CD4-positive, alpha-beta memory T cell (primary cell): ENCODE data around the gene LRRIQ4. TPM values are rescaled to one million over a fixed set of nuclear protein-coding genes. Genes with fewer than 3 reads are reported as not detected.
A peak's percentile ranks its signal among the peaks of the same experiment; 100 is the strongest.

Source experiments
- CTCF ChIA-PET: fragments of 350-600 bp; sonication (Branson Sonifier 250); formaldehyde crosslinking; loops from one replicate; lab custom pipeline; 2021; ENCODE audit warnings: inconsistent platforms; ENCODE audit not compliant: partially characterized antibody; lab: Charles Lee
- POLR2A ChIA-PET: fragments of 350-600 bp; sonication (Branson Sonifier 250); formaldehyde crosslinking; loops from one replicate; lab custom pipeline; 2021; ENCODE audit not compliant: partially characterized antibody; lab: Charles Lee
- DNase-seq, 5 donors: peaks; one replicate each; pipeline versions ENCODE4 v3.0.0 to v3.0.0-alpha.2; 2020 to 2022; ENCODE audit warnings: mixed read lengths in 1 of 5
- H3K27ac ChIP-seq: one replicate; pipeline ENCODE4 v1.7.0; 2013; ENCODE audit warnings: low read depth, low read length
- H3K27me3 ChIP-seq: 2 replicates; pipeline ENCODE4 v1.7.0; 2013; ENCODE audit warnings: mild to moderate bottlenecking, low read length, moderate library complexity; ENCODE audit not compliant: insufficient read depth
- H3K36me3 ChIP-seq: 2 replicates; pipeline ENCODE4 v1.7.0; 2013; ENCODE audit warnings: mild to moderate bottlenecking, low read length, moderate library complexity; ENCODE audit not compliant: insufficient read depth
- H3K4me1 ChIP-seq: 2 replicates; pipeline ENCODE4 v1.7.0; 2013; ENCODE audit warnings: mild to moderate bottlenecking, low read length, moderate library complexity; ENCODE audit not compliant: insufficient read depth
- H3K4me3 ChIP-seq, 2 donors: one replicate each; pipeline ENCODE4 v1.7.0; 2013; ENCODE audit warnings: low read length in 2 of 2, mild to moderate bottlenecking in 1 of 2
- H3K9me3 ChIP-seq, 2 donors: one replicate each; pipeline ENCODE4 v1.7.0; 2013; ENCODE audit warnings: low read length in 2 of 2, control low read depth in 1 of 2; ENCODE audit not compliant: control insufficient read depth in 1 of 2
- H3K27ac Mint-ChIP-seq, 7 donors: one replicate each; pipeline ENCODE4 v1.8.0; 2020 to 2021; ENCODE audit warnings: mixed read lengths in 7 of 7, mild to moderate bottlenecking in 6 of 7, inconsistent platforms in 3 of 7, moderate library complexity in 3 of 7
- H3K27me3 Mint-ChIP-seq, 2 donors: one replicate each; pipeline ENCODE4 v1.8.0; 2020 to 2021; ENCODE audit warnings: mixed read lengths in 2 of 2
- H3K36me3 Mint-ChIP-seq, 2 donors: one replicate each; pipeline ENCODE4 v1.8.0; 2020 to 2021; ENCODE audit warnings: mixed read lengths in 2 of 2, inconsistent platforms in 1 of 2, mild to moderate bottlenecking in 1 of 2
- H3K4me1 Mint-ChIP-seq, 4 donors: one replicate each; pipeline ENCODE4 v1.8.0; 2020 to 2021; ENCODE audit warnings: mixed read lengths in 4 of 4, mild to moderate bottlenecking in 1 of 4
- H3K4me3 Mint-ChIP-seq, 8 donors: one replicate each; pipeline ENCODE4 v1.8.0; 2020 to 2021; ENCODE audit warnings: mixed read lengths in 8 of 8, mild to moderate bottlenecking in 7 of 8, moderate library complexity in 6 of 8, inconsistent platforms in 3 of 8
- H3K9me3 Mint-ChIP-seq, 8 donors: one replicate each; pipeline ENCODE4 v1.8.0; 2020 to 2021; ENCODE audit warnings: mixed read lengths in 8 of 8, mild to moderate bottlenecking in 5 of 8, inconsistent platforms in 3 of 8, moderate library complexity in 1 of 8
- intact Hi-C: fragments of 100-400 bp; cut with micrococcal nuclease; formaldehyde crosslinking; loops from one replicate; pipeline ENCODE4 v1.15.1; 2023
- polyA plus RNA-seq, 2 donors: library from polyadenylated mRNA; unstranded; fragments of 300-500 nt; fragmentation: Illumina TruSeq; gene quantifications; one replicate each; pipeline ENCODE4 v1.2.3, GENCODE V29; 2021
- total RNA-seq, 2 experiments: library from RNA; stranded (reverse); gene quantifications; one replicate each; pipeline ENCODE4 v1.2.3, GENCODE V29; 2021

Gene LRRIQ4
- total and polyA plus RNA-seq, 4 experiments from 2014 or later, result not detected

DNA sequence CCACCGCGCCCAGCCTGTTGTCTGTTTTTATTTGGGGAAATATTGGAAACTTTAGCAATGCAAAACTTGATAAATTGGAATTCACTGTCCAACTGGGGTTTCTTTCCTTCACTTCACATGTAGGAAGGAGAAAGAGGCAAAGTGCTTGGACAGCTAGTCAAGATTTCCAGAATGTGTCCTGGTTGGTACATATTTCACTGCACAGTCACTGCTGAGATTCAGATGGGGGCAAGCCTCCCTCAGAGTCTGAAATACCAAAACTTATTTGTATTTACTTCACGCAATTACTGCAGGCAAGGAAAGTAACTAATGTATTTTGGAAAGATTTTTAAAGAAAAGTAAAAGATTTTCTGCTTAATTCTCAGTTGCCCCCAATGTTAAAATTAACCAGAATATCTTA is 36.1 kb downstream of the LRRIQ4 start:
- H3K4me3 ChIP-seq, result no peak overlapping the region
- H3K4me3 Mint-ChIP-seq, result no peak overlapping the region
- DNase-seq, result no peak
- ChIA-PET POLR2A (no interaction called here), CTCF (no interaction called here)
- H3K4me1 Mint-ChIP-seq, result no peaks in the 10 kb centered on the region
- H3K27ac Mint-ChIP-seq, result peak overlapping the region in 1 of 7 donors; percentile 5
- H3K4me1 ChIP-seq, result no peaks in the 10 kb centered on the region
- no peaks in the 10 kb centered on the region for H3K9me3 ChIP-seq
- intact Hi-C loops, result no loop called here
- no peaks in the 10 kb centered on the region for H3K36me3 Mint-ChIP-seq
- H3K27ac ChIP-seq, result no peak overlapping the region
- H3K36me3 ChIP-seq, result no peaks in the 10 kb centered on the region
- H3K9me3 Mint-ChIP-seq, result no peaks in the 10 kb centered on the region
- no peaks in the 10 kb centered on the region for H3K27me3 ChIP-seq
- peaks cover 1 to 13% of the 10 kb centered on the region in 2 donors for H3K27me3 Mint-ChIP-seq

DNA sequence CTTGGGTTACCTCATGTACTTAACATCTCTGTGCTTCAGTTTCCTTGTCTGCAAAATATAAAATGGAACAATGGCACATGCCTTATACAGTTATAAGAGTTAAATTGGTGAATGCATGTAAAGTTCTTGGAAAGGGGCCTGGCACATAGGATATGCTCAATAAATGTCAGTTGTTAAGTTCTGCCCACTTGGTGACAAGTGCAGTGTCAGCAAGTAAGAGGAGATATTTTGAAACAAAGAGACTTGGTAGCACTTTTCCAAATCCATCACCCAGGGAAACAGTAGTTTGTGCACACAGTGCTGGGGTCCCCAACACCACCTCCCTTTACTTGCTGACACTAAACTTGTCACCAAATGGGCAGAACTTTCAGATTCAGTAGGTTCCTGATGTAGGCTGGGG is 37.9 kb downstream of the LRRIQ4 start:
- peaks cover 3 to 20% of the 10 kb centered on the region in 2 donors for H3K27me3 Mint-ChIP-seq
- H3K4me3 Mint-ChIP-seq, result no peak overlapping the region
- intact Hi-C loops, result no loop called here
- Histone ChIP-seq H3K36me3 (no peaks in the 10 kb centered on the region), H3K4me3 (no peak overlapping the region), H3K4me1 (no peaks in the 10 kb centered on the region), H3K27ac (no peak overlapping the region), H3K27me3 (no peaks in the 10 kb centered on the region), H3K9me3 (no peaks in the 10 kb centered on the region)
- no peak overlapping the region for H3K27ac Mint-ChIP-seq
- DNase-seq, result no peak
- ChIA-PET POLR2A (no interaction called here), CTCF (no interaction called here)
- no peaks in the 10 kb centered on the region for H3K36me3 Mint-ChIP-seq
- no peaks in the 10 kb centered on the region for H3K9me3 Mint-ChIP-seq
- H3K4me1 Mint-ChIP-seq, result no peaks in the 10 kb centered on the region

DNA sequence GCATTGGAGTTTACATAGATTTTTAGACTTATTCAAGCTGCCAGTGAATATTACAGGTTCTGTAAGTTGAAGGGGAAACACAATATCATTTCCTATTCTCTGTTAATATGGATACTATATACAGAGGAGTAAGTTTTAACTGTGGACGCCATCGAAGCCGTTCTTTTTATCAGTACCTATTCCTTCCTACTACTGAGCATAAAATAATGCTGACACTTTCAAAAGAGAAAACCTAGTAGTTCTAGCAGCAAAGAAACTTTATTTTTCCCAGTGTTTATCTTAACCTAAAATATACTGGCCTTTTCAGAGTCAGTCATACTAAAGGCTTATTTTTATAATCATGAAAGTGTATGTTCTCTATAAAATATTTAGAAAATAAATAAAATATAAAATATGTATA is 42.8 kb downstream of the LRRIQ4 start:
- no peaks in the 10 kb centered on the region for H3K4me1 Mint-ChIP-seq

DNA sequence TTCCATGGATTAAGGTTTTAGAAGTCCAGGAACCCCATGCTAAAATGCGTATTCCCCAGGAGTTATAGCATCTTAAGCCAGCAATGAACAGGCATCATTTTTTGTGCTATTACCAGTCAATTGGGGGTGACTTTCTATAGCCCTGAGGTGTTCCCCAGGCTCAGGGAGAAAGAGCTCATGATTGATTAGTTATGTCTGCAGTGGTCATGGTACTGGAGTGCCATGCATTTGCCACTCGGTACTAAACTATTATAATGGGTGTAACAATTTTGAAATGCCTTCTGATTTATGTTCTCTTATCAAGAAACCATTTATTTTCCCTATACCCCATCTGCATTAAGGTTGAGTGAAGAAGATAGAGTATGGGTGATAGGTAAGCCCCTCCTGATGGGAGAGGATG is 45.1 kb downstream of the LRRIQ4 start:
- no peak for DNase-seq
- no peak overlapping the region for H3K27ac ChIP-seq
- Mint-ChIP-seq H3K4me1 (peaks cover 0 to 5% (median 0%) of the 10 kb centered on the region in 4 donors), H3K9me3 (no peaks in the 10 kb centered on the region), H3K27me3 (peaks cover 12 to 26% of the 10 kb centered on the region in 2 donors), H3K27ac (no peak overlapping the region), H3K36me3 (no peaks in the 10 kb centered on the region), H3K4me3 (no peak overlapping the region)
- intact Hi-C loops, result no loop called here
- CTCF ChIA-PET, result interaction anchor here (1.3 kb wide), 1 partner anchor 94 kb away, joined by 3 read pairs; no protein-coding TSS in a partner anchor
- no peaks in the 10 kb centered on the region for H3K9me3 ChIP-seq
- H3K36me3 ChIP-seq, result no peaks in the 10 kb centered on the region
- no peak overlapping the region for H3K4me3 ChIP-seq
- POLR2A ChIA-PET, result no interaction called here
- H3K27me3 ChIP-seq, result no peaks in the 10 kb centered on the region
- no peaks in the 10 kb centered on the region for H3K4me1 ChIP-seq

More for the DNA sequence above, 42.8 kb downstream of the LRRIQ4 start:
- Histone ChIP-seq H3K27ac (no peak overlapping the region), H3K4me1 (no peaks in the 10 kb centered on the region), H3K27me3 (no peaks in the 10 kb centered on the region), H3K9me3 (no peaks in the 10 kb centered on the region), H3K36me3 (no peaks in the 10 kb centered on the region), H3K4me3 (no peak overlapping the region)
- ChIA-PET POLR2A (no interaction called here), CTCF (no interaction called here)
- DNase-seq, result no peak
- intact Hi-C loops, result no loop called here
- Mint-ChIP-seq H3K27ac (no peak overlapping the region), H3K9me3 (no peaks in the 10 kb centered on the region), H3K36me3 (no peaks in the 10 kb centered on the region), H3K4me3 (no peak overlapping the region), H3K27me3 (peaks cover 10 to 23% of the 10 kb centered on the region in 2 donors)

DNA sequence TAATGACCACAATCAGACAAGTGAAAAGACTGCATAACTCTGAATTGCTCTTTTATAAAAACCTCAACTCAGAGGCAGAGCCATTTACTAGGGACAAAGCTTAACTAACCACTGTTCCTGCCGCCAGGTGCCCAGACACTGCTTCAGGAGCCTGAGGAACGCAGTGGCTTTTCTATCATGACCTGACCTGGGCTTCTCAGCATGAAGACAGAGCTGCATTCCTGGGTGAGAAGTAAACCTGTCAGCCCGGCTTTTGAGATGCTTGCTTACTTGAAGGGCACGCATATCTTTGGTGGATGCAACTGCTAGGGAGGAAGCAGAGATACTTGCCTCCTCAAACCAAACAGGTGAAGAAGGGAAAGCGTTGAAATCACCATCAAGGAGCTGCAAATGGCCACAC is 49.2 kb downstream of the LRRIQ4 start:
- H3K36me3 ChIP-seq, result no peaks in the 10 kb centered on the region
- no peaks in the 10 kb centered on the region for H3K27me3 ChIP-seq
- H3K4me3 ChIP-seq, result no peak overlapping the region
- no peak overlapping the region for H3K27ac ChIP-seq
- H3K4me3 Mint-ChIP-seq, result no peak overlapping the region
- ChIA-PET CTCF (interaction anchor here (0.6 to 6.2 kb wide), 22 partner anchors 9 to 950 kb away, joined by 3 to 29 read pairs (median 4); partner anchors contain the start of genes GPR160 and SEC62), POLR2A (interaction anchor here (1.2 kb wide), 1 partner anchor 105 kb away, joined by 6 read pairs; the partner anchor contains the start of gene SEC62)
- DNase-seq, result no peak
- peaks cover 4 to 15% (median 4%) of the 10 kb centered on the region in 4 donors for H3K4me1 Mint-ChIP-seq
- H3K27me3 Mint-ChIP-seq, result peaks cover 6 to 11% of the 10 kb centered on the region in 2 donors
- no peaks in the 10 kb centered on the region for H3K9me3 Mint-ChIP-seq
- H3K36me3 Mint-ChIP-seq, result no peaks in the 10 kb centered on the region
- no peaks in the 10 kb centered on the region for H3K9me3 ChIP-seq
- peak overlapping the region in 1 of 7 donors; percentile 20 for H3K27ac Mint-ChIP-seq
- H3K4me1 ChIP-seq, result peaks cover 7% of the 10 kb centered on the region
- intact Hi-C loops, result loop anchor here (2.0 to 10.0 kb wide), 4 partner anchors 233 to 829 kb away; partner anchors contain the start of gene PHC3

DNA sequence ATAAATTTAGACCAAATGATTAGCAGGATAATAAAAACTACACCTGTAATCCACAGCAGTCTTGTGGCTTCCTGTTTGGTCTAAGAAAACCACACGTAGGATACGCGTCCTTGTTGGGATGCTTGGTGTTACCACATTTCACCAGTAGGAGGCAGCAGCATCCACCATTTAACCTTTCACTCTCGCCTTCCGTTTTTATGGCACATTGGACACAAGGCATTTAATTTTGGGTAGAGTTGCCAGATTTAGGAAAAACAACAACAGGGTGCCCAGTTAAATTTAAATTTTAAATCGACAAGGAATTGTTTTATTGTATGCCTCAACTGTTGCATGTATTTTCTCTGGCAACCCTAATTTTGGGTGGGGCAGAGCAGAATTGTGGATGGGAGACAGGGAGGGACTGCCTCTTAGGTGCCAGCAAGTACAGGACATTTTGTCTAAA is 50.8 kb downstream of the LRRIQ4 start:
- no peaks in the 10 kb centered on the region for H3K36me3 Mint-ChIP-seq
- peaks cover 4 to 15% (median 4%) of the 10 kb centered on the region in 4 donors for H3K4me1 Mint-ChIP-seq
- no peak overlapping the region for H3K27ac ChIP-seq
- H3K36me3 ChIP-seq, result no peaks in the 10 kb centered on the region
- H3K9me3 Mint-ChIP-seq, result no peaks in the 10 kb centered on the region
- CTCF ChIA-PET, result interaction anchor here (0.8 to 6.2 kb wide), 16 partner anchors 8 to 948 kb away, joined by 3 to 29 read pairs (median 7); partner anchors contain the start of genes MYNN and SEC62
- no peaks in the 10 kb centered on the region for H3K9me3 ChIP-seq
- no peak overlapping the region for H3K4me3 ChIP-seq
- peaks cover 3 to 9% of the 10 kb centered on the region in 2 donors for H3K27me3 Mint-ChIP-seq
- POLR2A ChIA-PET, result interaction anchor here (1.0 kb wide), 1 partner anchor 103 kb away, joined by 3 read pairs; the partner anchor contains the start of gene SEC62
- no peak overlapping the region for H3K4me3 Mint-ChIP-seq
- intact Hi-C loops, result loop anchor here (1.0 to 10.0 kb wide), 10 partner anchors 100 to 949 kb away; partner anchors contain the start of genes PHC3 and SEC62
- peak; percentile 54 to 71 (median 66) for DNase-seq
- no peaks in the 10 kb centered on the region for H3K27me3 ChIP-seq
- H3K4me1 ChIP-seq, result peaks cover 7% of the 10 kb centered on the region
- H3K27ac Mint-ChIP-seq, result peak overlapping the region in 2 of 7 donors; percentile 23 to 38

DNA sequence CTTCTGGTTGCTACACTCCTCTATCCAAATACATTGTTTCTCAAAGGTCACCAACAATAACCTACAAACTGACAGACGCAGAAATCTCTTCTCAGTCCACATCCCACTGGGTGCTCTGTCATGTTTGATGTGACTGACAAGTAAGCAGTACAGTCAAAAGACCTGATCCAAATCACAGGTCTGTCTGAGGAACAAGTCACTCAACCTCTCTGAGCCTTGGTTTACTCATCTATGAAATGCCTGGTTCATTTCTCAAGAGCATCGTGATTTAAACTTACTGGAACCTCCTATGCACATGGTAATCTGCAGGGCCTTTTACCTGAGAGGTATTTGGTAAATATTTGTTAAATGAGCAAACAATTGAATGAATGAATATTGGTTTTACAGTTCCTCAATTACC is 51.6 kb downstream of the LRRIQ4 start:
- intact Hi-C loops, result loop anchor here (5.0 to 10.0 kb wide), 3 partner anchors 231 to 411 kb away; partner anchors contain the start of gene PHC3
- Mint-ChIP-seq H3K4me3 (peak overlapping the region in 1 of 8 donors; percentile 21), H3K36me3 (no peaks in the 10 kb centered on the region), H3K27me3 (peaks cover 3 to 8% of the 10 kb centered on the region in 2 donors), H3K4me1 (peaks cover 4 to 15% (median 4%) of the 10 kb centered on the region in 4 donors), H3K9me3 (no peaks in the 10 kb centered on the region), H3K27ac (no peak overlapping the region)
- Histone ChIP-seq H3K4me1 (peaks cover 7% of the 10 kb centered on the region), H3K36me3 (no peaks in the 10 kb centered on the region), H3K4me3 (no peak overlapping the region), H3K9me3 (no peaks in the 10 kb centered on the region), H3K27ac (no peak overlapping the region), H3K27me3 (no peaks in the 10 kb centered on the region)
- DNase-seq, result no peak
- CTCF ChIA-PET, result interaction anchor here (0.8 to 6.2 kb wide), 6 partner anchors 11 to 948 kb away, joined by 3 to 29 read pairs (median 6); no protein-coding TSS in a partner anchor
- POLR2A ChIA-PET, result no interaction called here
